GM12873 (cell line): ENCODE data around the gene C4orf33.

Experiments used
- TF ChIP-seq, protein P1 (sequence below): IDR thresholded peaks from 2 replicates; pipeline ENCODE4 v1.5.1; 2012; ENCODE audit warnings: low read depth, mild to moderate bottlenecking, moderate library complexity, low read length, control low read depth; ENCODE audit not compliant: insufficient read depth; ENCODE audit errors: missing control alignments

The C4orf33 gene

DNA sequence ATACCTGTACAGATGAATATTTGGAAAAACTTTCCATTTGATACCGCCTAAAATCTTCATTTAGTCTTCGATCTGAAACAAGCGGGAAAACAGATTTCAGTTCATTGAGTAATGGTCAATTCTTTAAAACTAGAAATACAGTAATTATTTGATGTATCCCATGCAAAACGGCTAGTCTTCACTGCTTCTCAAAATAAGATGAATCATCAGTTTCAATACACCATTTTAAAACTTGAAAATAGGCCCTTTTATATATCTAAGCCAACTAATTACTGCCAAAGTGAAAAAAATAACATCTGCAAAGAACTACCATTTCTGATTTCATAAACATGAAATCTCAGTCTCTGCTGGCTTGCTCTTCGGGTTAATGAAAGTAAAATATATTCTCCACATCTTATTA, 13.7 kb upstream of the C4orf33 start:
- TF ChIP-seq, protein P1, sequence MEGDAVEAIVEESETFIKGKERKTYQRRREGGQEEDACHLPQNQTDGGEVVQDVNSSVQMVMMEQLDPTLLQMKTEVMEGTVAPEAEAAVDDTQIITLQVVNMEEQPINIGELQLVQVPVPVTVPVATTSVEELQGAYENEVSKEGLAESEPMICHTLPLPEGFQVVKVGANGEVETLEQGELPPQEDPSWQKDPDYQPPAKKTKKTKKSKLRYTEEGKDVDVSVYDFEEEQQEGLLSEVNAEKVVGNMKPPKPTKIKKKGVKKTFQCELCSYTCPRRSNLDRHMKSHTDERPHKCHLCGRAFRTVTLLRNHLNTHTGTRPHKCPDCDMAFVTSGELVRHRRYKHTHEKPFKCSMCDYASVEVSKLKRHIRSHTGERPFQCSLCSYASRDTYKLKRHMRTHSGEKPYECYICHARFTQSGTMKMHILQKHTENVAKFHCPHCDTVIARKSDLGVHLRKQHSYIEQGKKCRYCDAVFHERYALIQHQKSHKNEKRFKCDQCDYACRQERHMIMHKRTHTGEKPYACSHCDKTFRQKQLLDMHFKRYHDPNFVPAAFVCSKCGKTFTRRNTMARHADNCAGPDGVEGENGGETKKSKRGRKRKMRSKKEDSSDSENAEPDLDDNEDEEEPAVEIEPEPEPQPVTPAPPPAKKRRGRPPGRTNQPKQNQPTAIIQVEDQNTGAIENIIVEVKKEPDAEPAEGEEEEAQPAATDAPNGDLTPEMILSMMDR = no peak

DNA sequence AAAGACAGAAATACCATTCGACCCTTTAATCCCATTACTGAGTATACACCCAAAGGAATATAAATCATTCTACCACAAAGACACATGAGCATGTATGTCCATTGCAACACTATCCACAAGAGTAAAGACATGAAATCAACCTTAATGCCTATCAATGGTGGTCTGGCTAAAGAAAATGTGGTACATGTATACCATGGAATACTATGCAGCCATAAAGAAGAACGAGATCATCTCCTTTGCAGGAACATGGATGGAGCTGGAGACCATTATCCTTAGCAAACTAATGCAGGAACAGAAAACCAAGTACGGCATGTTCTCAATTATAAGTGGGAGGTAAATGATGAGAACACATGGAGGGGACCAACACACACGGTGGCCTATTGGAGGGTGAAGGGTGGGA, 10.5 kb upstream of the C4orf33 start:
- TF ChIP-seq, protein P1 = no peak

- TF ChIP-seq, protein P1 = no peak
Measured at GRCh38 chr4:129087516-129087915, 8.4 kb upstream of the C4orf33 start.

- TF ChIP-seq, protein P1 = no peak
Measured at GRCh38 chr4:129092631-129093190, 3.2 kb upstream of the C4orf33 start.

DNA sequence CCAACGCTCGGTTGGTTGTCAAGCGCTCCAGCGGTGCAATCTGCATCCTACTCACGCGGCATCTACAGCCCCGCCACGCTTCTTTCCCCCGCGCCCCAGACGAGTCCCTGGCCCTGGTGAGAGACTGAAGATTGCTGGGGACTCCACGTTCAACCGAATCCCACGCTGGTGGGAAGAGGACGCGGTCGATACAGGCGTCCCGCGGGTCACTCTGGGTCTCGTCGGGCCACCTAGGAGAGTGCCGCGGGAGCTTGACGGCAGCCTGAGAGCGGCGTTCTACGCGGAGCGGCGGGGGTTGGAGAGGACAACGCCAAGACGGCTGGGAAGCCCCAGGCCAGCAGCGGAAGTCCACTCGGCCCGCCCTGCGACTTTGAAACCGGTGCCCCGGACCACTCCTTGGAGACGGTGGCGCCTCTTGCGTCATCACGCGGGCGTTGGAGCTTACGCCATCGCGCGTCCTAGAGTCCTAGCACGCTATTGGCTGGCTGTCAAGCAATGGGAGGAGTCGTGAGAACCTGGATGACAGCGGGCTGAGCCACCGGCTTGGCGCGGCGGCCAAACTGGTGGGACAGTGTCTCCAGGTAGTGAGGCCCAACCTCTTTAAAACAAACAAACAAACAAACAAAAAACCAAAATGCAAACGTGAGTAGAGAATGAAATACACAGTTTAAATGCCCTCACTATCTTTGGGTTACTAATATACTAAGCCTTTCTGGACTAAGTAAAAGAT, 2.6 kb upstream of the C4orf33 start, which contains the start of gene SCLT1:
TSS of gene SCLT1 (minus strand) at position 349 of the 730 bp plus-strand sequence. CDS start 436 bp downstream, outside the sequence.
- TF ChIP-seq, protein P1 = no peak

- TF ChIP-seq, protein P1 = no peak
Measured at GRCh38 chr4:129094347-129094746, 1.6 kb upstream of the C4orf33 start.

- TF ChIP-seq, protein P1 = no peak
Measured at GRCh38 chr4:129098531-129099001, 2.6 kb downstream of the C4orf33 start.
